22Rv1 (cell line): ENCODE measurements around the gene ZNF778.

Experiments
- CTCF ChIP-seq: fragments of 450-650 bp; IDR thresholded peaks from 2 replicates; pipeline ENCODE4 v1.5.1; 2017; ENCODE audit warnings: mild to moderate bottlenecking
- ZFX ChIP-seq: fragments of 450-650 bp; IDR thresholded peaks from 2 replicates; pipeline ENCODE4 v1.6.1; 2017; ENCODE audit warnings: antibody characterized with exemption, borderline replicate concordance

GRCh38 chr16:89256651-89257254, 39.2 kb downstream of the ZNF778 start:
- TF ChIP-seq CTCF, result no peak
- TF ChIP-seq ZFX, result no peak
